Erythroblast (primary cell): ENCODE data around the gene TUBA3E.
"Not testable (repeated sequence)": the region's sequence is repeated elsewhere in the genome, so short reads cannot be mapped to it uniquely, and the experiment has no call there.

Source experiments
- GATA1 ChIP-seq: IDR thresholded peaks from 2 replicates; pipeline ENCODE4 v1.6.1; 2011; ENCODE audit warnings: low read depth, mild to moderate bottlenecking, control low read depth, low read length, moderate library complexity
- POLR2A ChIP-seq: IDR thresholded peaks from 2 replicates; pipeline ENCODE4 v1.6.1; 2011; ENCODE audit warnings: mild to moderate bottlenecking, low read length

DNA sequence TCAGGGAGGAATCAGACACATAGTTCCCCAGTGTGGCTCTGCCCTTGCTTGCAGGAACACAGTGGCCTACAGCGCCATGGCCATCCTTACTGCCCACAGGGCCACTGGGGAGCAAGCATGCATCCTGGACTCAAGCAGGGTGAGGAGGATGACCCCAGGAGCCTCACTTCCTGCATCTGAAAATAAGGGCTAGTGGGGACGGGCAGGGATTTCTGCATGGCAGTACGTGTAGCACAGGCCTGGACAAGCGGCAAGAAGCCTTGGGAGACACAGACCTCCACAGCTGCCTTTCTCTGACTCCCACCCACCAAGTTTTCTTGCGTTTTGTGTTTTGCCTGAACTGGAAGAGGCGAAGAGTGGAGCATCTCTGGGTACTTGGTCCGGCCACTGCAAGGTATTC, 35.8 kb downstream of the TUBA3E start:
- not testable (repeated sequence) for TF ChIP-seq POLR2A, GATA1
